GM21737 (cell line): ENCODE measurements around the gene TMC2.

Experiments used
- ATAC-seq: cut with Tn5 transposase; IDR thresholded peaks from one replicate; pipeline ENCODE4 v1.9.1; 2021; ENCODE audit warnings: mild to moderate bottlenecking, moderate library complexity; ENCODE audit not compliant: unreplicated experiment

The TMC2 gene

GRCh38 chr20:2619961-2620595 lies 83.7 kb downstream of the TMC2 start:
- no peak for ATAC-seq

- no peak for ATAC-seq
Observed at GRCh38 chr20:2624190-2624589, 87.8 kb downstream of the TMC2 start.

- no peak for ATAC-seq
Observed at GRCh38 chr20:2625062-2625461, 88.7 kb downstream of the TMC2 start.

GRCh38 chr20:2626853-2627541 lies 90.6 kb downstream of the TMC2 start:
- no peak for ATAC-seq

GRCh38 chr20:2631228-2631627 lies 94.9 kb downstream of the TMC2 start:
- no peak for ATAC-seq

- ATAC-seq, result no peak
Observed at GRCh38 chr20:2633381-2633780, 97.0 kb downstream of the TMC2 start.

- no peak for ATAC-seq
Observed at GRCh38 chr20:2637246-2637645, 100.9 kb downstream of the TMC2 start.

GRCh38 chr20:2640260-2640659 lies 103.9 kb downstream of the TMC2 start:
- ATAC-seq, result no peak

- ATAC-seq, result no peak
Observed at GRCh38 chr20:2640899-2641298, 104.5 kb downstream of the TMC2 start.

- no peak for ATAC-seq
Observed at GRCh38 chr20:2643708-2644107, 107.3 kb downstream of the TMC2 start.

- ATAC-seq, result peak; percentile 82
Observed at GRCh38 chr20:2651772-2652723, 115.7 kb downstream of the TMC2 start, which contains the start of gene NOP56. NOP56 (plus strand) TSS chr20:2652632; CDS start chr20:2652661, 29 bp downstream.

- ATAC-seq, result peak; percentile 20
Observed at GRCh38 chr20:2652724-2653555, 116.6 kb downstream of the TMC2 start.

- ATAC-seq, result no peak
Observed at GRCh38 chr20:2653556-2654383, 117.4 kb downstream of the TMC2 start.

- ATAC-seq, result no peak
Observed at GRCh38 chr20:2654384-2654822, 118.0 kb downstream of the TMC2 start.

- ATAC-seq, result no peak
Observed at GRCh38 chr20:2654831-2655230, 118.5 kb downstream of the TMC2 start.

GRCh38 chr20:2655331-2656116 lies 119.2 kb downstream of the TMC2 start:
- ATAC-seq, result no peak

- no peak for ATAC-seq
Observed at GRCh38 chr20:2656471-2657117, 120.2 kb downstream of the TMC2 start.

GRCh38 chr20:2657241-2657640 lies 120.9 kb downstream of the TMC2 start:
- ATAC-seq, result no peak
